Endothelial cell of umbilical vein (primary cell): ENCODE results near the gene TAT. TPM values are rescaled to one million over a fixed set of nuclear protein-coding genes. Genes with fewer than 3 reads are reported as not detected.

ENCODE experiments used
- BruUV-seq: library from RNA; stranded (reverse); fragments of 400-500 nt; replicated peaks from 2 replicates; lab custom pipeline; 2021; lab: Mats Ljungman, UMichigan
- CTCF ChIA-PET: fragments of 300-600, 350-600 bp; sonication (Branson Sonifier 250); formaldehyde crosslinking; loops from one replicate; lab custom pipeline; 2021; ENCODE audit warnings: antibody characterized with exemption, inconsistent platforms; lab: Charles Lee
- POLR2A ChIA-PET: fragments of 300-600, 350-600 bp; sonication (Branson Sonifier 250); formaldehyde crosslinking; loops from one replicate; lab custom pipeline; 2021; ENCODE audit warnings: antibody characterized with exemption, inconsistent platforms; lab: Charles Lee
- DNase-seq: peaks from one replicate; pipeline ENCODE4 v3.0.0-alpha.2; 2011; ENCODE audit warnings: low read depth, low spot score
- FAIRE-seq: peaks from 2 replicates; lab custom pipeline; 2011; peaks lifted over from hg19 to GRCh38; lab: Jason Lieb, UNC
- H2AFZ ChIP-seq: 2 replicates; pipeline ENCODE4 v1.6.0; 2012; ENCODE audit warnings: low read depth, low read length, control low read depth, inconsistent platforms
- H3K27ac ChIP-seq: 2 replicates; pipeline ENCODE4 v1.5.1; 2011; ENCODE audit warnings: low read depth, mild to moderate bottlenecking, control low read depth, low read length, moderate library complexity; ENCODE audit not compliant: insufficient read depth
- H3K27me3 ChIP-seq, 2 experiments: 2 replicates each; pipeline versions ENCODE4 v1.6.0 to v1.6.1; 2011; ENCODE audit warnings: low read length in 2 of 2, mixed read lengths in 1 of 2; ENCODE audit not compliant: control insufficient read depth in 2 of 2, insufficient read depth in 2 of 2
- H3K36me3 ChIP-seq, 2 experiments: 2 replicates in 1 of 2; 3 replicates in 1 of 2; pipeline ENCODE4 v1.5.1; 2011; ENCODE audit warnings: low read length in 2 of 2, mild to moderate bottlenecking in 1 of 2, moderate library complexity in 1 of 2; ENCODE audit not compliant: control insufficient read depth in 2 of 2, insufficient read depth in 2 of 2; ENCODE audit errors: extremely low read depth in 1 of 2
- H3K4me1 ChIP-seq: 3 replicates; pipeline ENCODE4 v1.5.1; 2011; ENCODE audit warnings: mild to moderate bottlenecking, low read length; ENCODE audit not compliant: control insufficient read depth, insufficient read depth; ENCODE audit errors: extremely low read depth
- H3K4me2 ChIP-seq: 2 replicates; pipeline ENCODE4 v1.6.1; 2011; ENCODE audit warnings: low read length, control low read depth, mixed read lengths; ENCODE audit not compliant: insufficient read depth
- H3K4me3 ChIP-seq, 3 experiments: fragments of 200-600 bp in 1 of 3; sonication (generic), shearing (Covaris generic) in 1 of 3; replicated peaks in 1 of 3; 2 replicates each; pipeline ENCODE4 v1.5.1; 2011 to 2016; ENCODE audit warnings: control low read depth in 3 of 3, low read length in 3 of 3, mild to moderate bottlenecking in 2 of 3, inconsistent platforms in 1 of 3, low read depth in 1 of 3, moderate library complexity in 1 of 3; ENCODE audit not compliant: insufficient read depth in 1 of 3
- H3K79me2 ChIP-seq: 2 replicates; pipeline ENCODE4 v1.6.0; 2012; ENCODE audit warnings: low read length, inconsistent platforms; ENCODE audit not compliant: control insufficient read depth, insufficient read depth
- H3K9ac ChIP-seq: replicated peaks from 2 replicates; pipeline ENCODE3; 2011; ENCODE audit warnings: low read length, control low read depth; ENCODE audit not compliant: insufficient read depth; ENCODE audit errors: extremely low read depth
- H3K9me1 ChIP-seq: replicated peaks from 3 replicates; pipeline ENCODE4 v1.6.0; 2011; ENCODE audit warnings: mild to moderate bottlenecking, low read length; ENCODE audit not compliant: control insufficient read depth, insufficient read depth; ENCODE audit errors: extremely low read depth
- H3K9me3 ChIP-seq: replicated peaks from 2 replicates; pipeline ENCODE4 v1.5.1; 2012; ENCODE audit warnings: low read length, inconsistent platforms; ENCODE audit not compliant: control insufficient read depth, insufficient read depth
- H4K20me1 ChIP-seq: replicated peaks from 2 replicates; pipeline ENCODE3; 2011; ENCODE audit warnings: mild to moderate bottlenecking, low read length; ENCODE audit not compliant: control insufficient read depth, insufficient read depth; ENCODE audit errors: extremely low read depth
- EZH2 ChIP-seq: IDR thresholded peaks from 2 replicates; pipeline ENCODE4 v1.6.1; 2012; ENCODE audit warnings: borderline replicate concordance, low read depth, mild to moderate bottlenecking, moderate library complexity, low read length, inconsistent platforms; ENCODE audit not compliant: severe bottlenecking
- FOS ChIP-seq: IDR thresholded peaks from 2 replicates; pipeline ENCODE4 v1.6.1; 2011; ENCODE audit warnings: mild to moderate bottlenecking, low read length, moderate library complexity, borderline replicate concordance; ENCODE audit not compliant: insufficient read depth
- GATA2 ChIP-seq: IDR thresholded peaks from 2 replicates; pipeline ENCODE4 v1.7.0; 2011; ENCODE audit warnings: low read depth, mild to moderate bottlenecking, moderate library complexity, mixed read lengths, low read length; ENCODE audit not compliant: insufficient read length, insufficient read depth
- JUN ChIP-seq: IDR thresholded peaks from 2 replicates; pipeline ENCODE4 v1.6.1; 2011; ENCODE audit warnings: borderline replicate concordance, low read depth; ENCODE audit not compliant: insufficient read length, insufficient read depth
- MYC ChIP-seq: IDR thresholded peaks from one replicate; pipeline ENCODE4 v1.6.1; 2011; ENCODE audit warnings: mild to moderate bottlenecking, low read depth, low read length
- POLR2A ChIP-seq: IDR thresholded peaks from 2 replicates; pipeline ENCODE4 v1.6.1; 2012; ENCODE audit warnings: low read depth, mild to moderate bottlenecking, control low read depth, low read length
- POLR2AphosphoS5 ChIP-seq: IDR thresholded peaks from 2 replicates; pipeline ENCODE4 v1.6.1; 2012; ENCODE audit warnings: low read depth, mild to moderate bottlenecking, control low read depth, low read length, moderate library complexity; ENCODE audit not compliant: insufficient read depth
- dilution Hi-C: fragments of 300-500 bp; cut with MboI; formaldehyde crosslinking; loops from one replicate; pipeline ENCODE4 v1.15.0; 2019; ENCODE audit warnings: low sequenced_read_pairs; ENCODE audit not compliant: extremely low pct_ligation_motif_present
- intact Hi-C: fragments of 100-400 bp; cut with micrococcal nuclease; formaldehyde crosslinking; loops from one replicate; pipeline ENCODE4 v1.10.0; 2022
- polyA plus RNA-seq, 4 experiments: library from polyadenylated mRNA; depleted of rRNA in 3 of 4; stranded (reverse) in 3 of 4; unstranded in 1 of 4; fragments of >200 nt; gene quantifications; 2 replicates each; pipeline versions ENCODE4 v1.2.1 to v1.2.3, GENCODE V29; 2011 to 2012; ENCODE audit warnings: missing spikeins in 1 of 4
- total RNA-seq: library from RNA; stranded (reverse); gene quantifications from 2 replicates; pipeline ENCODE4 v1.2.3, GENCODE V29; 2021
- TF ChIP-seq, protein P1 (sequence below): IDR thresholded peaks from 2 replicates; pipeline ENCODE4 v1.6.1; 2011; ENCODE audit not compliant: insufficient read depth, insufficient read length
- TF ChIP-seq, protein P2 (sequence below), 2 donors: IDR thresholded peaks; 1 replicate in 1 of 2; 2 replicates in 1 of 2; pipeline ENCODE4 v1.5.1; 2011; ENCODE audit warnings: low read length in 2 of 2, mild to moderate bottlenecking in 2 of 2, moderate library complexity in 2 of 2, control low read depth in 1 of 2, inconsistent platforms in 1 of 2, low read depth in 1 of 2; ENCODE audit not compliant: insufficient read depth in 1 of 2; ENCODE audit errors: extremely low read depth in 1 of 2

The TAT gene
- total and polyA plus RNA-seq, 2 donors (not counting 3 experiments of a cell fraction or from before 2014, with no cell fraction given): not detected

DNA sequence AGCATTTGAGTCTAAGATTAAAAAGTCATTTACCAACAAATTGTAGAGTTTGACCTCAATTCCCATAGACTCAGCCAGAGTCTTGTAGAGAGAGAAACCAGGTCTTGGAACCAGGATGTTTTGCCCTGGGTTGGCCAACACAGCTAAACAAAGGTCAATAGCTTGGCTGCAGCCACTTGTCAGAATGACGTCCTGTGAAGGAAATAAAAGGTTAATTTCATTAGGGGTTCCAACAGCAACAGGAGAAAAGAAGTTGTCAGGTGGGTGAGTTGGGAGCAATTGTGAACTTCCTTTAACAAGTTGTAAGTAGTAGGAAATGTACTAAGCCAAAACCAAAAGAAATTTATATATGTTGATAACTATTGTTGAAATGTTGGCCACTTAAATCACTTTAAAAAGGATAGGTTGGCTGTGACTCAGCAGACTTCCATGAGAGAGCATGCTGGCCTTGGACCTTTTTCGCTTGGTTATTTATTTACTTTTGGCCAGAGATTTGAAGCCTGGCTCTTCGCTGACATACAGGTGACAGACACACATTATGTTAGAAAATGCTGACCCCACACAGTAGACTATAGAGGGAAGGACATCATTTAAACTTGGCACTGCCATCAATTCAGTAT, 4.3 kb downstream of the TAT start:
- no peak overlapping the region for H3K27ac ChIP-seq
- dilution Hi-C loops (no loop called here), intact Hi-C loops (no loop called here)
- no peaks in the 10 kb centered on the region for H3K4me1 ChIP-seq
- H3K27me3 ChIP-seq: peaks cover 0 to 2% of the 10 kb centered on the region in 2 experiments
- no TSS peak for BruUV-seq
- POLR2A ChIA-PET: interaction anchor here (0.7 kb wide), 1 partner anchor 25 kb away, joined by 3 read pairs; no protein-coding TSS in a partner anchor
- no peak overlapping the region for H3K4me3 ChIP-seq
- TF ChIP-seq EZH2: no peak
- no peak for TF ChIP-seq FOS
- TF ChIP-seq JUN: no peak
- no peak for TF ChIP-seq POLR2AphosphoS5
- no peak for TF ChIP-seq MYC
- TF ChIP-seq, protein P1, sequence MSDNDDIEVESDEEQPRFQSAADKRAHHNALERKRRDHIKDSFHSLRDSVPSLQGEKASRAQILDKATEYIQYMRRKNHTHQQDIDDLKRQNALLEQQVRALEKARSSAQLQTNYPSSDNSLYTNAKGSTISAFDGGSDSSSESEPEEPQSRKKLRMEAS: no peak
- TF ChIP-seq POLR2A: no peak
- no peak for TF ChIP-seq GATA2
- TF ChIP-seq, protein P2, sequence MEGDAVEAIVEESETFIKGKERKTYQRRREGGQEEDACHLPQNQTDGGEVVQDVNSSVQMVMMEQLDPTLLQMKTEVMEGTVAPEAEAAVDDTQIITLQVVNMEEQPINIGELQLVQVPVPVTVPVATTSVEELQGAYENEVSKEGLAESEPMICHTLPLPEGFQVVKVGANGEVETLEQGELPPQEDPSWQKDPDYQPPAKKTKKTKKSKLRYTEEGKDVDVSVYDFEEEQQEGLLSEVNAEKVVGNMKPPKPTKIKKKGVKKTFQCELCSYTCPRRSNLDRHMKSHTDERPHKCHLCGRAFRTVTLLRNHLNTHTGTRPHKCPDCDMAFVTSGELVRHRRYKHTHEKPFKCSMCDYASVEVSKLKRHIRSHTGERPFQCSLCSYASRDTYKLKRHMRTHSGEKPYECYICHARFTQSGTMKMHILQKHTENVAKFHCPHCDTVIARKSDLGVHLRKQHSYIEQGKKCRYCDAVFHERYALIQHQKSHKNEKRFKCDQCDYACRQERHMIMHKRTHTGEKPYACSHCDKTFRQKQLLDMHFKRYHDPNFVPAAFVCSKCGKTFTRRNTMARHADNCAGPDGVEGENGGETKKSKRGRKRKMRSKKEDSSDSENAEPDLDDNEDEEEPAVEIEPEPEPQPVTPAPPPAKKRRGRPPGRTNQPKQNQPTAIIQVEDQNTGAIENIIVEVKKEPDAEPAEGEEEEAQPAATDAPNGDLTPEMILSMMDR (IDR thresholded peaks at IDR 0.05; ENCODE audit: extremely low read depth in 1 of 2, insufficient read depth in 1 of 2, low read depth in 1 of 2, low read length in 2 of 2): no peak
- DNase-seq (no peak), FAIRE-seq (no peak)
- CTCF ChIA-PET: interaction anchor here (1.0 to 2.9 kb wide), 3 partner anchors 8 to 38 kb away, joined by 3 to 11 read pairs (median 8); no protein-coding TSS in a partner anchor
- no peak overlapping the region for H2AFZ ChIP-seq
- no peaks in the 10 kb centered on the region for H3K79me2 ChIP-seq
- no peaks in the 10 kb centered on the region for H3K9me3 ChIP-seq
- no peaks in the 10 kb centered on the region for H4K20me1 ChIP-seq
- H3K36me3 ChIP-seq: no peaks in the 10 kb centered on the region
- H3K9ac ChIP-seq: no peak overlapping the region
- no peak overlapping the region for H3K4me2 ChIP-seq
- H3K9me1 ChIP-seq: no peaks in the 10 kb centered on the region
